Naive thymus-derived CD4-positive, alpha-beta T cell (primary cell): ENCODE results near the gene ZNF608. TPM values are rescaled to one million over a fixed set of nuclear protein-coding genes. Genes with fewer than 3 reads are reported as not detected.

Experiments used
- ATAC-seq: fragments of 150-1000 bp; cut with Tn5 transposase; 2 replicates; pipeline ENCODE4 v1.10.0; 2021; ENCODE audit warnings: mild to moderate bottlenecking, moderate library complexity
- CTCF ChIA-PET: fragments of 350-600 bp; sonication (Branson Sonifier 250); formaldehyde crosslinking; loops from one replicate; lab custom pipeline; 2021; ENCODE audit warnings: antibody characterized with exemption; lab: Charles Lee
- POLR2A ChIA-PET: fragments of 350-600 bp; sonication (Branson Sonifier 250); formaldehyde crosslinking; loops from one replicate; lab custom pipeline; 2021; ENCODE audit warnings: antibody characterized with exemption, inconsistent platforms; lab: Charles Lee
- DNase-seq, 9 donors: peaks; one replicate each; pipeline versions ENCODE4 v3.0.0 to v3.0.0-alpha.2; 2020 to 2022; ENCODE audit warnings: mixed read lengths in 1 of 9
- H3K27ac ChIP-seq: one replicate; pipeline ENCODE4 v1.7.0; 2013; ENCODE audit warnings: mild to moderate bottlenecking, low read depth, low read length, moderate library complexity
- H3K27me3 ChIP-seq, 2 donors: one replicate each; pipeline ENCODE4 v1.7.0; 2013; ENCODE audit warnings: low read length in 2 of 2, mild to moderate bottlenecking in 2 of 2, moderate library complexity in 2 of 2; ENCODE audit not compliant: control insufficient read depth in 2 of 2, insufficient read depth in 2 of 2
- H3K36me3 ChIP-seq, 3 experiments: 1 replicate in 2 of 3; 2 replicates in 1 of 3; pipeline ENCODE4 v1.7.0; 2013; ENCODE audit warnings: low read length in 3 of 3, mild to moderate bottlenecking in 3 of 3, moderate library complexity in 1 of 3; ENCODE audit not compliant: insufficient read depth in 3 of 3, control insufficient read depth in 2 of 3
- H3K4me1 ChIP-seq, 2 donors: one replicate each; pipeline ENCODE4 v1.7.0; 2013; ENCODE audit warnings: low read length in 2 of 2, mild to moderate bottlenecking in 2 of 2, moderate library complexity in 1 of 2; ENCODE audit not compliant: control insufficient read depth in 2 of 2, insufficient read depth in 2 of 2
- H3K4me3 ChIP-seq: 2 replicates; pipeline ENCODE4 v1.7.0; 2013; ENCODE audit warnings: mild to moderate bottlenecking, low read length
- H3K9me3 ChIP-seq, 3 experiments: 1 replicate in 2 of 3; 2 replicates in 1 of 3; pipeline ENCODE4 v1.7.0; 2013; ENCODE audit warnings: low read length in 3 of 3; ENCODE audit not compliant: control insufficient read depth in 2 of 3
- H3K27ac Mint-ChIP-seq, 9 donors: one replicate each; pipeline ENCODE4 v1.8.0; 2020 to 2022; ENCODE audit warnings: mixed read lengths in 9 of 9, mild to moderate bottlenecking in 8 of 9, moderate library complexity in 5 of 9, inconsistent platforms in 2 of 9
- H3K27me3 Mint-ChIP-seq, 5 donors: one replicate each; pipeline ENCODE4 v1.8.0; 2021 to 2022; ENCODE audit warnings: mixed read lengths in 5 of 5, mild to moderate bottlenecking in 1 of 5
- H3K36me3 Mint-ChIP-seq, 5 donors: one replicate each; pipeline ENCODE4 v1.8.0; 2020 to 2022; ENCODE audit warnings: mixed read lengths in 5 of 5, mild to moderate bottlenecking in 3 of 5, inconsistent platforms in 1 of 5
- H3K4me1 Mint-ChIP-seq, 7 donors: one replicate each; pipeline ENCODE4 v1.8.0; 2020 to 2022; ENCODE audit warnings: mixed read lengths in 7 of 7, mild to moderate bottlenecking in 3 of 7, inconsistent platforms in 1 of 7
- H3K4me3 Mint-ChIP-seq, 10 donors: one replicate each; pipeline ENCODE4 v1.8.0; 2020 to 2022; ENCODE audit warnings: mild to moderate bottlenecking in 10 of 10, mixed read lengths in 10 of 10, moderate library complexity in 6 of 10, inconsistent platforms in 2 of 10
- H3K9me3 Mint-ChIP-seq, 11 donors: one replicate each; pipeline ENCODE4 v1.8.0; 2020 to 2022; ENCODE audit warnings: mixed read lengths in 11 of 11, mild to moderate bottlenecking in 4 of 11, inconsistent platforms in 1 of 11, moderate library complexity in 1 of 11
- intact Hi-C, 2 donors: fragments of 100-400 bp; cut with micrococcal nuclease; formaldehyde crosslinking; loops; one replicate each; pipeline ENCODE4 v1.15.1; 2023
- polyA plus RNA-seq, 2 donors: library from polyadenylated mRNA; unstranded; fragments of 300-500 nt; fragmentation: Illumina TruSeq; gene quantifications; one replicate each; pipeline ENCODE4 v1.2.3, GENCODE V29; 2021
- total RNA-seq, 6 experiments: library from RNA in 5 of 6; stranded (reverse) in 5 of 6; gene quantifications; 1 replicate in 5 of 6; 2 replicates in 1 of 6; pipeline ENCODE4 v1.2.3 and lab custom pipeline; 2021 to 2026

The ZNF608 gene
- total and polyA plus RNA-seq, 7 experiments from 2014 or later, result 0.90 to 1.5 TPM; not detected in 5

DNA sequence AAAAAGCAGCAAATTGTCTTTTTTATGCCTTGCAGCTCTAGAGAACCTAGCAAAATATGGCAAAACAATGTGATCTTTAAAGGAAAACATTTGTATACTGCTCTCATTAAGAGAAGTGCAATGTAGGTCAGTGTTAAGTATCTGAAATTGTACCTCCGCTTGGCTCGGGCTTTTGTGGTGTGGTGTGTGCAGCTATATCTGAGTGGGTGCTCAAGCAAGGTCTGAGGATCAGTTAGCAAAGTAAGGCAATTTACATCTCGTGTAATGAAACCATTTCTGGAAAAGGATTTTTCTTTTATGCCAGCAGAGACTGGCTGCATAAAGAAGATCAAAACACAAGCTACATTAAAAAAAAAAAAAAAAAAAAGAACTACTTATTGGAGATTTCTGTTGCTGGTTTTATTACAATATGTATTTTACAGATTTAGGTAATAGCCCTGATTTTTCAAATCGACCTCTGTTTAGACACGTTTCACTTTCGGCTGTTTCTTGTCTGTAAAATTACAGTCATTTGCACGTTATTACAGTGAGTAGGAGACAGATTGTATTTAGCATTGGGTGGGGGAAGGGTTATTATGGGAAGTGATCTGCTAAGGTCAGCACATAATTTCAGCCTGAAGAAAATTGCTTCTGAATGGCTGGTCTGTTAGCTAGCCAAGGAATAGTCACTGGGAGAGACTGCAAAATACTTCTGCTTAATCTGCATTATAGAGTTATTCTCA is 7.9 kb upstream of the ZNF608 start:
- Mint-ChIP-seq H3K36me3 (no peaks in the 10 kb centered on the region), H3K9me3 (peaks cover 0 to 10% (median 0%) of the 10 kb centered on the region in 11 donors), H3K4me1 (peaks cover 0 to 2% (median 0%) of the 10 kb centered on the region in 7 donors), H3K27ac (no peak overlapping the region), H3K27me3 (peaks cover 15 to 25% (median 20%) of the 10 kb centered on the region in 5 donors), H3K4me3 (no peak overlapping the region)
- POLR2A ChIA-PET, result no interaction called here
- no peak overlapping the region for H3K27ac ChIP-seq
- CTCF ChIA-PET, result no interaction called here
- no peaks in the 10 kb centered on the region for H3K27me3 ChIP-seq
- no peak for DNase-seq
- intact Hi-C loops, result no loop called here
- no peak overlapping the region for H3K4me3 ChIP-seq
- ATAC-seq, result no peak
- no peaks in the 10 kb centered on the region for H3K36me3 ChIP-seq
- no peaks in the 10 kb centered on the region for H3K4me1 ChIP-seq
- no peaks in the 10 kb centered on the region for H3K9me3 ChIP-seq

DNA sequence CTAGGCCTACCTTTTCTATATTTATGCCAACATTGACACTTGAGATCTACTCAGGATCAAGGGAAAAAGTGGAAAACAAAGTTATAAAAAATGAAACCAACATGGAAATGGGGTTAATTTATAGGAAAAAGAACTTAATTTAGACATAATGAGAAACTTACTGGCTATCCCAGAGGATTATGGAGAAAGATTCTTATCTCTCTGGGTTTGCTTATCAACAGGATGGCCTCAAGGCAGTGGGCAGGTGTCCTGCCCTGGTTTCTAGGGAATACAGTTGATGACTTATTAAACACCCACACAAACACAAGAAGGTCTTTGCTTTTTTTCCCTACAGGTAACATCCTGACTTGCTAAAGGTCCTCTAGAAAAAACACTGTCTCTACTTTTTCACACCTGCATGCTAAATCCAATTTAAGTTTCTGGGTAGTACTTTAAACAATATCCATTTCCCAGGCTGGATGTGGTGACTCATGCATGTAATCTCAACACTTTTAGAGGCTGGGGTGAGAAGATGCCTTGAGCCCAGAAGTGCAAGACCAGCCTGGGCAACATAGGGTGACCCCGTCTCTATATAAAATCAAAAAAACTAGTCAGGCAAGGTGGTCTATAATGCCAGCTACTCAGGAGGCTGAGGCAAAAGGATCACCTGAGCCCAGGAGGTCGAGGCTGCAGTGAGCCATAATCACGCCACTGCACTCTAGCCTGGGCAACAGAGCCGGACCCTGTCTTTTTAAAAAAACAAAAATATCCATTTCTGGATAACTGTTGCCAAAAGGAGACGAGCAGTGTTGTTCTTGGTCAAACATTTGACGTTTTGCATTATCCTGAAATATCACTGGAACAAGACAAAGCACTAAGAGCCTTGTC is 6.6 kb upstream of the ZNF608 start:
- ChIA-PET POLR2A (no interaction called here), CTCF (no interaction called here)
- peaks cover 0 to 3% of the 10 kb centered on the region in 2 donors for H3K4me1 ChIP-seq
- no peaks in the 10 kb centered on the region for H3K9me3 ChIP-seq
- intact Hi-C loops, result no loop called here
- H3K27me3 Mint-ChIP-seq, result peaks cover 15 to 34% (median 22%) of the 10 kb centered on the region in 5 donors
- peaks cover 0 to 14% (median 12%) of the 10 kb centered on the region in 7 donors for H3K4me1 Mint-ChIP-seq
- peaks cover 0 to 14% (median 0%) of the 10 kb centered on the region in 11 donors for H3K9me3 Mint-ChIP-seq
- H3K27ac ChIP-seq, result no peak overlapping the region
- ATAC-seq, result no peak
- H3K36me3 Mint-ChIP-seq, result no peaks in the 10 kb centered on the region
- H3K27ac Mint-ChIP-seq, result no peak overlapping the region
- H3K4me3 Mint-ChIP-seq, result no peak overlapping the region
- H3K36me3 ChIP-seq, result no peaks in the 10 kb centered on the region
- peaks cover 0 to 9% of the 10 kb centered on the region in 2 donors for H3K27me3 ChIP-seq
- DNase-seq, result no peak
- H3K4me3 ChIP-seq, result no peak overlapping the region

DNA sequence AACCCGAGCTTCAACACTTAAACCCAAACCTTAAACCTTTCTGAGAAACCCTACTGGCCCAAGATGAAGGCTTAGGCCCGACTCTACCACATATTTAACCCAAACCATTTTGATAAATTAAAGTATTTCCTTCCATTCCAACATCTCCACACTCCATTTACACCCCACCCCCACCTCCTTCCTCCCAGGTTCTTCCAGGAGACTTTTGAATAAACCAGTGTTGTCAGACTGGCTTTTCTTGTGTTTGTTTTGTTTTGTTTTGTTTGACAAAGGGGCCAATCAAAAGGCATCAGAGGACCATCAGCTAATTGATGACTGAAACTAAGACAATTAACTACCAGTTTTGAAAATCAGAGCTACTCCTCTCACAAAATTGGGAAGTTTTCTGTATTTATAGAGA is 4.6 kb upstream of the ZNF608 start:
- CTCF ChIA-PET, result interaction anchor here (0.6 kb wide), 1 partner anchor 25 kb away, joined by 3 read pairs; no protein-coding TSS in a partner anchor
- Mint-ChIP-seq H3K36me3 (no peaks in the 10 kb centered on the region), H3K4me3 (no peak overlapping the region), H3K4me1 (peaks cover 0 to 34% (median 32%) of the 10 kb centered on the region in 7 donors), H3K27ac (no peak overlapping the region), H3K9me3 (peaks cover 0 to 14% (median 2%) of the 10 kb centered on the region in 11 donors), H3K27me3 (peaks cover 15 to 54% (median 22%) of the 10 kb centered on the region in 5 donors)
- no peaks in the 10 kb centered on the region for H3K9me3 ChIP-seq
- POLR2A ChIA-PET, result no interaction called here
- no peak overlapping the region for H3K4me3 ChIP-seq
- no peak for DNase-seq
- intact Hi-C loops, result no loop called here
- no peaks in the 10 kb centered on the region for H3K36me3 ChIP-seq
- no peak for ATAC-seq
- H3K4me1 ChIP-seq, result peaks cover 0 to 6% of the 10 kb centered on the region in 2 donors
- H3K27ac ChIP-seq, result no peak overlapping the region
- H3K27me3 ChIP-seq, result peaks cover 0 to 14% of the 10 kb centered on the region in 2 donors

DNA sequence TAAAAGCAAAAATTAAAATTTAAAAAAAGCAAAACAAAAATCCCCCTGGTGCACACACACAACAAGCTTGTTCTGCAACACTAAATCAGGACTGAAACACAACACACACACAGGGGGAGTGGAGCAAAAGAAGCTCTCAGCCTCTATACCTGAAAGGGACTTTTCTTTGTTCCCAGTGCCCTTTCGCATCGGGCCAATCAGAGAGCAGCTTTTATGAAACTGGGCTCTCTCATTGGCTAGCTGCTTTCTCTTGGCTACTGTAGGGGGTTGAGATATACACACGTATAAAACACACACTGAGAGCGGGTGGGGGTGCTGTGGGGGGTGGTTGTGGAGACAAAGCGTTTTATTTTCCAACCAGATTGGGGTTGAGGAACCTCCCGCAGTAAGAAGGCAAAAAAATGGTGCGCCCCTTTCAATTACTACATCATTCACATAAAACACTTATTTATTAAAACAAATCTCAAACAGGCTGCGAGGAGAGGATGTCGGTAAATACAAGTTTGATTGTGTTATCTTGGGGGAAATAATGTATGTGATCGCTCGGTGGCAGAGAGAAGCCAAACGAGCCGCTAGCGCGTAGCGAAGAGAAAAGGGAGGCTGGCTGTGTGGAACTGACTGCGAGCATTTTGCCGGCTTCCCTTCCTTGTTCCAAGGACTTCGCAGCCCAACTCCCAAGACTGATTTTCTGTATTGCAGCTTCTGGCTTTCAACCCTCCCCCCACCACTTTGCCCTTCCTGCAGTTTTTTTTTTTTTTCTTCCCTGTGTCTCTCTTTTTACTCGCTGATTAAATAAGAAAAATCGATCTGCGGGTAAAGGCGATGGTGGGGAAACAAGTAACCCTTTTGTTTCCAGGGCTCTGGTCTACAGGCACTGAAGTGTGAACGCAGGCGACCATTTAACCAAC is 2.5 kb upstream of the ZNF608 start:
- H3K9me3 ChIP-seq, result no peaks in the 10 kb centered on the region
- H3K27me3 Mint-ChIP-seq, result peaks cover 13 to 59% (median 22%) of the 10 kb centered on the region in 5 donors
- peaks cover 0 to 36% (median 34%) of the 10 kb centered on the region in 7 donors for H3K4me1 Mint-ChIP-seq
- POLR2A ChIA-PET, result no interaction called here
- H3K27ac Mint-ChIP-seq, result no peak overlapping the region
- no peak overlapping the region for H3K27ac ChIP-seq
- peak overlapping the region in 9 of 10 donors; percentile 25 to 70 (median 61) for H3K4me3 Mint-ChIP-seq
- CTCF ChIA-PET, result no interaction called here
- peak; percentile 73 for ATAC-seq
- intact Hi-C loops, result loop anchor here in 1 of 2 donors (10.0 kb wide), 1 partner anchor 104 kb away; no protein-coding TSS in a partner anchor
- H3K9me3 Mint-ChIP-seq, result peaks cover 0 to 14% (median 2%) of the 10 kb centered on the region in 11 donors
- H3K27me3 ChIP-seq, result peaks cover 0 to 19% of the 10 kb centered on the region in 2 donors
- no peaks in the 10 kb centered on the region for H3K36me3 Mint-ChIP-seq
- H3K36me3 ChIP-seq, result no peaks in the 10 kb centered on the region
- H3K4me3 ChIP-seq, result no peak overlapping the region
- peaks cover 0 to 6% of the 10 kb centered on the region in 2 donors for H3K4me1 ChIP-seq
- no peak for DNase-seq

DNA sequence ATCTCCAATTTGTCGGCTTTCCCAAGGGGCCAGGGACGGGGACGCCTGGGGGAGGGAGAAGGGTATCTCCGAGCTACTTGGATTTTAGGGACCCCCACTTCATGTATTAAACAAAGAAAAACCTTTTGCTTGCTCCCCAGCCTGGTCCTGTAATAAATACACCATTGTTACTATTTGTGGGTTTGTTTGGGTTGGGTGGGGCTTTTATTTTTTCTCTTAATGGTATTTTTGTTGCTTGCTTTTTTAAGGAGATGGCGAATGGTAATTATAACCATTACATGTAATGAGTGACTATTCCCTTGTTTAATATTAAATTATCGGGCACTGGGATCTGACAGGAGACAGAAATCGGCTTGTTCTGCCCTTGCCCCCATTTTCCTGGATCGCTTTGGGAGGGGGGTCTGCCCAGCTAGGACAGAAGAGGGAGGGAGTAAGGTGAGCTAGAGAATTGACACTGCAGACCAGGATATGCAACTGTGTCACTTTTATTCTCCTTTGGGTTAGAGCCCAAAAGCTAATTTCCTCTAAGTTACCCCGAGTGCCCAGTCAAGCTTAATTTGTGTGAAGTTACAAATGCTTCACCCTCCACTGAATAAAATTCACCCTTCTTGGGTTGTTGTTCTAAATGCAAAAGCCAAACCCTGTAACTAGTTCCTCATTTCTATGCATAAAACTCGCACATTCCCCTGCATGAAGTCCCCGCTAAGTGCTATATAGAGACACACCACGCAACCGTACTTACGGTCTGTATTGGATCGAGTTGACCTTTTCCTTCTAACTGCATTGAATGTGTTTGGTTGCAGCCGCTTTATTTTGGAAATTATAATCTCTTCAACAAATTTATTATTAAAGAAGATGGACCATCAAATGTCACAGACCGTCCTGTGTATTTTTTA is 1.6 kb upstream of the ZNF608 start:
- POLR2A ChIA-PET, result no interaction called here
- Histone ChIP-seq H3K36me3 (no peaks in the 10 kb centered on the region), H3K27me3 (peaks cover 0 to 19% of the 10 kb centered on the region in 2 donors), H3K27ac (no peak overlapping the region), H3K4me3 (no peak overlapping the region), H3K4me1 (peaks cover 0 to 6% of the 10 kb centered on the region in 2 donors), H3K9me3 (no peaks in the 10 kb centered on the region)
- Mint-ChIP-seq H3K27ac (no peak overlapping the region), H3K36me3 (no peaks in the 10 kb centered on the region), H3K4me3 (peak overlapping the region; percentile 25 to 79 (median 61)), H3K9me3 (peaks cover 0 to 14% (median 2%) of the 10 kb centered on the region in 11 donors), H3K4me1 (peaks cover 0 to 36% (median 34%) of the 10 kb centered on the region in 7 donors), H3K27me3 (peaks cover 13 to 59% (median 22%) of the 10 kb centered on the region in 5 donors)
- no peak for DNase-seq
- intact Hi-C loops, result loop anchor here in 1 of 2 donors (10.0 kb wide), 1 partner anchor 103 kb away; no protein-coding TSS in a partner anchor
- CTCF ChIA-PET, result no interaction called here
- peak; percentile 65 for ATAC-seq
